Measurements from ENCODE around the gene KRT6B.

The KRT6B gene

GRCh38 chr12:52436000-52436827, 15.7 kb downstream of the KRT6B start:
- Mint-ChIP-seq H3K27me3 (ENCODE audit: low read depth, poor library complexity) (peaks cover 4% of the 10 kb centered on the region), H3K4me1 (peaks cover 25% of the 10 kb centered on the region), H3K27ac (no peak overlapping the region), H3K9me3 (no peaks in the 10 kb centered on the region), H3K36me3 (ENCODE audit: low read depth) (no peaks in the 10 kb centered on the region), H3K4me3 (no peak overlapping the region)
- TF ChIP-seq CTCF (IDR thresholded peaks at IDR 0.05), result no peak
- DNase-seq, result no peak

- H3K9me3 Mint-ChIP-seq, result no peaks in the 10 kb centered on the region
- no peak overlapping the region for H3K4me3 Mint-ChIP-seq
- peaks cover 19% of the 10 kb centered on the region for H3K4me1 Mint-ChIP-seq
- H3K27me3 Mint-ChIP-seq (ENCODE audit: low read depth, poor library complexity), result peaks cover 8% of the 10 kb centered on the region
- TF ChIP-seq CTCF (IDR thresholded peaks at IDR 0.05), result no peak
- DNase-seq, result no peak
- H3K36me3 Mint-ChIP-seq (ENCODE audit: low read depth), result no peaks in the 10 kb centered on the region
- no peak overlapping the region for H3K27ac Mint-ChIP-seq
These were observed 16.3 kb downstream of the KRT6B start for GRCh38 chr12:52435659-52435999.

- no peak for DNase-seq
- Mint-ChIP-seq H3K9me3 (no peaks in the 10 kb centered on the region), H3K4me3 (no peak overlapping the region), H3K27ac (no peak overlapping the region), H3K36me3 (ENCODE audit: low read depth) (no peaks in the 10 kb centered on the region), H3K27me3 (ENCODE audit: low read depth, poor library complexity) (peaks cover 8% of the 10 kb centered on the region), H3K4me1 (peaks cover 18% of the 10 kb centered on the region)
- no peak for TF ChIP-seq CTCF (IDR thresholded peaks at IDR 0.05)
These were observed 17.0 kb downstream of the KRT6B start for GRCh38 chr12:52434760-52435530.

GRCh38 chr12:52434081-52434733, 17.7 kb downstream of the KRT6B start, which contains the start of gene KRT75:
KRT75 (minus strand) TSS chr12:52434371; CDS start chr12:52434304, 67 bp downstream.
- DNase-seq, result no peak
- Mint-ChIP-seq H3K27ac (no peak within 1 kb of the TSS), H3K4me1 (peaks cover 18% of the 10 kb centered on the region), H3K4me3 (no peak within 1 kb of the TSS), H3K36me3 (ENCODE audit: low read depth) (no peaks in the 10 kb centered on the region), H3K27me3 (ENCODE audit: low read depth, poor library complexity) (peaks cover 4% of the 10 kb centered on the region), H3K9me3 (no peaks in the 10 kb centered on the region)
- TF ChIP-seq CTCF (IDR thresholded peaks at IDR 0.05), result no peak

GRCh38 chr12:52433501-52434080, 18.4 kb downstream of the KRT6B start:
- Mint-ChIP-seq H3K36me3 (ENCODE audit: low read depth) (no peaks in the 10 kb centered on the region), H3K4me3 (no peak overlapping the region), H3K27ac (no peak overlapping the region), H3K9me3 (no peaks in the 10 kb centered on the region), H3K27me3 (ENCODE audit: low read depth, poor library complexity) (peaks cover 4% of the 10 kb centered on the region), H3K4me1 (peaks cover 18% of the 10 kb centered on the region)
- DNase-seq, result no peak
- no peak for TF ChIP-seq CTCF (IDR thresholded peaks at IDR 0.05)

All from nephron progenitor cell (in vitro differentiated cells).